IMR-90 (cell line): ENCODE data around the gene ABCA4. TPM values are rescaled to one million over a fixed set of nuclear protein-coding genes. Genes with fewer than 3 reads are reported as not detected.

ENCODE experiments used
- ATAC-seq: fragments of 200-7000 bp; cut with Tn5 transposase; 2 replicates; pipeline ENCODE4 v1.9.1; 2020; ENCODE audit warnings: low read depth, mild to moderate bottlenecking, moderate library complexity
- BruUV-seq: library from RNA; stranded (reverse); fragments of 400-500 nt; replicated peaks from 2 replicates; lab custom pipeline; 2021; lab: Mats Ljungman, UMichigan
- CTCF ChIA-PET: fragments of 300-600 bp; formaldehyde crosslinking; extraction: SDS; loops from one replicate; lab custom pipeline; 2021; ENCODE audit warnings: antibody characterized with exemption; lab: Yijun Ruan, JAX
- POLR2A ChIA-PET: fragments of 300-600 bp; sonication (Branson Sonifier 250); formaldehyde crosslinking; loops from one replicate; lab custom pipeline; 2022; ENCODE audit warnings: antibody characterized with exemption; ENCODE audit not compliant: unreplicated experiment; lab: Charles Lee
- DNase-seq: peaks from one replicate; pipeline ENCODE4 v3.0.0; 2013
- H2AFZ ChIP-seq: replicated peaks from 2 replicates; pipeline ENCODE3; 2013; ENCODE audit warnings: low read length, mild to moderate bottlenecking; ENCODE audit not compliant: poor library complexity
- H2AK5ac ChIP-seq: 2 replicates; pipeline ENCODE4 v1.6.1; 2013; ENCODE audit warnings: low read depth, low read length, inconsistent platforms
- H2AK9ac ChIP-seq: replicated peaks from 2 replicates; pipeline ENCODE3; 2013; ENCODE audit warnings: mild to moderate bottlenecking, low read depth, low read length, moderate library complexity; ENCODE audit not compliant: poor library complexity
- H2BK120ac ChIP-seq: 2 replicates; pipeline ENCODE4 v1.6.1; 2013; ENCODE audit warnings: low read depth, low read length, inconsistent platforms
- H2BK15ac ChIP-seq: 3 replicates; pipeline ENCODE4 v1.6.1; 2013; ENCODE audit warnings: low read depth, low read length, inconsistent platforms
- H2BK20ac ChIP-seq: 2 replicates; pipeline ENCODE4 v1.6.1; 2013; ENCODE audit warnings: low read depth, mild to moderate bottlenecking, inconsistent platforms, low read length, moderate library complexity
- H2BK5ac ChIP-seq: 2 replicates; pipeline ENCODE4 v1.6.1; 2013; ENCODE audit warnings: mild to moderate bottlenecking, low read depth, low read length, inconsistent platforms; ENCODE audit not compliant: poor library complexity, severe bottlenecking
- H3K14ac ChIP-seq: replicated peaks from 2 replicates; pipeline ENCODE4 v1.6.1; 2013; ENCODE audit warnings: low read depth, low read length, inconsistent platforms
- H3K18ac ChIP-seq: 2 replicates; pipeline ENCODE4 v1.6.1; 2013; ENCODE audit warnings: low read depth, low read length, control low read depth
- H3K23ac ChIP-seq: 2 replicates; pipeline ENCODE4 v1.6.1; 2013; ENCODE audit warnings: low read depth, low read length, inconsistent platforms
- H3K27ac ChIP-seq: 2 replicates; pipeline ENCODE4 v1.5.1; 2013; ENCODE audit warnings: mild to moderate bottlenecking, control low read depth, low read length; ENCODE audit not compliant: insufficient read depth
- H3K27me3 ChIP-seq: 2 replicates; pipeline ENCODE4 v1.6.1; 2013; ENCODE audit warnings: low read length; ENCODE audit not compliant: control insufficient read depth, insufficient read depth
- H3K36me3 ChIP-seq: 2 replicates; pipeline ENCODE4 v1.6.1; 2013; ENCODE audit warnings: low read length, mixed read lengths; ENCODE audit not compliant: control insufficient read depth, insufficient read depth
- H3K4ac ChIP-seq: 2 replicates; pipeline ENCODE4 v1.6.1; 2013; ENCODE audit warnings: low read depth, low read length, inconsistent platforms
- H3K4me1 ChIP-seq: 2 replicates; pipeline ENCODE4 v1.6.1; 2013; ENCODE audit warnings: low read length, mixed read lengths; ENCODE audit not compliant: control insufficient read depth, insufficient read depth
- H3K4me2 ChIP-seq: 2 replicates; pipeline ENCODE4 v1.6.1; 2013; ENCODE audit warnings: low read depth, mild to moderate bottlenecking, control low read depth, low read length, moderate library complexity
- H3K4me3 ChIP-seq: 2 replicates; pipeline ENCODE4 v1.5.1; 2013; ENCODE audit warnings: low read depth, mild to moderate bottlenecking, control low read depth, low read length, moderate library complexity; ENCODE audit not compliant: insufficient read depth
- H3K56ac ChIP-seq: 2 replicates; pipeline ENCODE4 v1.6.1; 2013; ENCODE audit warnings: low read length, inconsistent platforms; ENCODE audit not compliant: insufficient read depth; ENCODE audit errors: extremely low read depth
- H3K79me1 ChIP-seq, 2 experiments: 2 replicates each; pipeline ENCODE4 v1.6.1; 2013; ENCODE audit warnings: low read length in 2 of 2, inconsistent platforms in 1 of 2, low read depth in 1 of 2
- H3K9ac ChIP-seq: 2 replicates; pipeline ENCODE4 v1.6.1; 2013; ENCODE audit warnings: low read depth, low read length, control low read depth
- H3K9me1 ChIP-seq: 2 replicates; pipeline ENCODE4 v1.6.1; 2013; ENCODE audit warnings: low read length, inconsistent platforms; ENCODE audit not compliant: insufficient read depth
- H3K9me3 ChIP-seq: 2 replicates; pipeline ENCODE4 v1.6.1; 2013; ENCODE audit warnings: low read length; ENCODE audit not compliant: control insufficient read depth, insufficient read depth
- H4K20me1 ChIP-seq: 2 replicates; pipeline ENCODE4 v1.6.1; 2013; ENCODE audit warnings: low read length, inconsistent platforms; ENCODE audit not compliant: insufficient read depth
- H4K5ac ChIP-seq: 2 replicates; pipeline ENCODE4 v1.6.1; 2013; ENCODE audit warnings: mild to moderate bottlenecking, low read depth, low read length, control low read depth
- H4K8ac ChIP-seq, 2 experiments: 2 replicates each; pipeline ENCODE4 v1.6.1; 2013; ENCODE audit warnings: low read depth in 2 of 2, low read length in 2 of 2, control low read depth in 1 of 2, inconsistent platforms in 1 of 2
- H4K91ac ChIP-seq: 2 replicates; pipeline ENCODE4 v1.6.1; 2013; ENCODE audit warnings: low read depth, low read length, inconsistent platforms; ENCODE audit not compliant: insufficient read depth
- BHLHE40 ChIP-seq: fragments of 150-350 bp; IDR thresholded peaks from 2 replicates; pipeline ENCODE4 v1.6.1; 2016; ENCODE audit warnings: mild to moderate bottlenecking, low read depth, low read length
- CEBPB ChIP-seq: IDR thresholded peaks from 2 replicates; pipeline ENCODE4 v1.6.1; 2012; ENCODE audit warnings: low read depth, low read length, improper control_type of control experiment
- CHD1 ChIP-seq: IDR thresholded peaks from 2 replicates; pipeline ENCODE4 v1.6.1; 2012; ENCODE audit warnings: low read depth, low read length, improper control_type of control experiment
- FOS ChIP-seq: fragments of 150-350 bp; IDR thresholded peaks from 2 replicates; pipeline ENCODE4 v1.6.1; 2016; ENCODE audit warnings: low read depth, low read length
- MAFK ChIP-seq: IDR thresholded peaks from 2 replicates; pipeline ENCODE4 v1.6.1; 2012; ENCODE audit warnings: low read depth, low read length, improper control_type of control experiment
- MAZ ChIP-seq: IDR thresholded peaks from 2 replicates; pipeline ENCODE4 v1.6.1; 2012; ENCODE audit warnings: low read depth, mild to moderate bottlenecking, low read length, improper control_type of control experiment, moderate library complexity, borderline replicate concordance
- MXI1 ChIP-seq: IDR thresholded peaks from 2 replicates; pipeline ENCODE4 v1.6.1; 2012; ENCODE audit warnings: low read depth, mild to moderate bottlenecking, low read length, moderate library complexity, borderline replicate concordance
- NFE2L2 ChIP-seq: fragments of 150-350 bp; IDR thresholded peaks from 2 replicates; pipeline ENCODE4 v1.6.1; 2016; ENCODE audit warnings: low read depth, mild to moderate bottlenecking, low read length
- POLR2A ChIP-seq: IDR thresholded peaks from 2 replicates; pipeline ENCODE4 v1.6.1; 2012; ENCODE audit warnings: mild to moderate bottlenecking, low read depth, low read length
- RAD21 ChIP-seq: IDR thresholded peaks from 2 replicates; pipeline ENCODE4 v1.6.1; 2012; ENCODE audit warnings: low read length, improper control_type of control experiment
- RCOR1 ChIP-seq: IDR thresholded peaks from 2 replicates; pipeline ENCODE4 v1.6.1; 2012; ENCODE audit warnings: mild to moderate bottlenecking, low read length, improper control_type of control experiment; ENCODE audit not compliant: insufficient replicate concordance
- RFX5 ChIP-seq: IDR thresholded peaks from 2 replicates; pipeline ENCODE4 v1.8.0; 2012; ENCODE audit warnings: low read depth, mild to moderate bottlenecking, low read length, moderate library complexity
- SMC3 ChIP-seq: fragments of 150-350 bp; IDR thresholded peaks from 2 replicates; pipeline ENCODE4 v1.6.1; 2016; ENCODE audit warnings: low read depth, mild to moderate bottlenecking, antibody characterized with exemption, low read length, moderate library complexity
- WGBS, 2 experiments: methylation state at CpG; one replicate each; pipeline versions ENCODE4 v1.1.5 to v1.1.7; 2013; ENCODE audit warnings: missing lambda C conversion rate in 2 of 2; ENCODE audit not compliant: insufficient read length in 1 of 2; ENCODE audit errors: extremely low coverage in 2 of 2; 5-methylcytosine and 5-hydroxymethylcytosine counted together
- dilution Hi-C: fragments of 300-500 bp; cut with HindIII; formaldehyde crosslinking; loops from one replicate; pipeline ENCODE4 v1.14.3; 2018; ENCODE audit warnings: low sequenced_read_pairs; ENCODE audit not compliant: unreplicated experiment
- in situ Hi-C: fragments of 300-500 bp; cut with MboI; formaldehyde crosslinking; loops from 3 replicates; pipeline ENCODE4 v1.14.3; 2019; ENCODE audit warnings: low sequenced_read_pairs, inconsistent platforms, mixed read lengths
- intact Hi-C: fragments of 100-400 bp; cut with micrococcal nuclease; formaldehyde crosslinking; loops from 2 replicates; pipeline ENCODE4 v1.10.0; 2022
- polyA plus RNA-seq, 3 experiments: library from polyadenylated mRNA; depleted of rRNA; stranded (reverse); fragments of >200 nt; gene quantifications; 2 replicates each; pipeline ENCODE4 v1.2.3, GENCODE V29; 2012; ENCODE audit warnings: low replicate concordance in 1 of 3
- total RNA-seq: library from RNA; depleted of rRNA; stranded (reverse); fragments of >200 nt; gene quantifications from 2 replicates; pipeline ENCODE4 v1.2.3, GENCODE V29; 2012
- TF ChIP-seq, protein P1 (sequence below): fragments of 150-350 bp; IDR thresholded peaks from 2 replicates; pipeline ENCODE4 v1.6.1; 2017; ENCODE audit warnings: mild to moderate bottlenecking, antibody characterized with exemption, low read length, low read depth
- TF ChIP-seq, protein P2 (sequence below): conservative IDR thresholded peaks from 2 replicates; pipeline ENCODE4 v1.5.1; 2012; ENCODE audit warnings: mild to moderate bottlenecking, low read depth, low read length, improper control_type of control experiment

ABCA4 gene
- total and polyA plus RNA-seq, 2 of the 4 experiments (the other 2 are of a cell fraction), result under 0.01 to 0.36 TPM

DNA sequence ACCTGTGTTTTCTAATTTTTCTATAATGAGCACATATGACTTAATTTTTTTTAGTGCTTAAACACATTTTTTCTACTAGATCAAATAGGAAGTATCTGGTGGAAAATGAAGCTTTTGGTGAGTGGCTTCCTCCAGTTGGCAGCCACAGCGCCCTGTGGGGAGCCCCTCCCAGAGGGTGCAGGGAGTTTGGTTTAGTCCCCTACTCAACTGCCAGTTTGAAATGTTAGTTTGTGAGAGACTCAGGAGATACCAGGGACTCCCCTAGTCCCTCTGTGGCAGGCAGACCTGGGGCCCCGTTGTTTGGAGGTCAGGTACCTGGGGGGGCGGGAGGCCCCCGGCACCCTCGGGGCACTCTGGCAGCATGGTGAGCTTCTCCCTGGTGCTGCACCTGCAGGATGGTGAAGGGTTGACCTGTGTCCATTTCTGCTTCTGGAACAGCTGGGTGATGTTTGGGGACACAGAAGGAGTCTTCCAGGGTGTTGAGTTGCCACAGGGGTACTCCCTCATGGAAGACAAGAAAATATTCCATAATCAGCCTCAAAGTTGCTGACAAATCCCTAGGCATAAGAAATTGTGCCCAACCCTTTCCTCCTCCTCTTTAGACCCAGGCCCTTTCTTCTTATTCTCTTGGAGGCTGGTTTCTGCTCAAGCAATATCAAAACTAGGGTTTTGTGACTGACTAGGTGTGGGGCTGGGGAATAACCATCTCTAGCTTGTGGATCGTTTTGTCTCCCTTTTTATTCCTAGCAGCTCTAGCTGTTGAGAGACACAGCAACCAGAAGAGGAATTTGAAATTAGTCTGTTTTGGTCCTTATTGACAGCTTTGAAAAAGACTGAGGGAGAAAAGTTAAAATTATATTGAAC, 91.6 kb downstream of the ABCA4 start:
- BruUV-seq, result no TSS peak
- H3K9me3 ChIP-seq, result no peaks in the 10 kb centered on the region
- H4K8ac ChIP-seq, result no peak overlapping the region
- CTCF ChIA-PET, result interaction anchor here (0.6 to 1.3 kb wide), 2 partner anchors 33 to 672 kb away, joined by 3 read pairs; no protein-coding TSS in a partner anchor
- no peak overlapping the region for H3K18ac ChIP-seq
- H3K14ac ChIP-seq, result no peak overlapping the region
- H3K9ac ChIP-seq, result no peak overlapping the region
- WGBS, 2 experiments, result no CpG with 5 or more reads among the region's 6 CpGs
- H2BK5ac ChIP-seq, result no peak overlapping the region
- no peak overlapping the region for H2BK15ac ChIP-seq
- H2AFZ ChIP-seq, result no peak overlapping the region
- no peaks in the 10 kb centered on the region for H3K79me1 ChIP-seq
- H2BK120ac ChIP-seq, result no peak overlapping the region
- dilution Hi-C loops, result no loop called here
- H3K4ac ChIP-seq, result no peak overlapping the region
- no peak overlapping the region for H3K23ac ChIP-seq
- peaks cover 6% of the 10 kb centered on the region; the same call in 1 of the 2 replicates for H3K4me1 ChIP-seq
- H3K9me1 ChIP-seq, result no peaks in the 10 kb centered on the region
- intact Hi-C loops, result loop anchor here (10.0 kb wide), 1 partner anchor 775 kb away; no protein-coding TSS in a partner anchor
- no peak for ATAC-seq
- no peak overlapping the region for H3K4me2 ChIP-seq
- H3K4me3 ChIP-seq, result no peak overlapping the region
- no peaks in the 10 kb centered on the region for H3K36me3 ChIP-seq
- no peak overlapping the region for H4K5ac ChIP-seq
- no peak overlapping the region for H3K27ac ChIP-seq
- TF ChIP-seq CHD1 (no peak), RCOR1 (no peak), NFE2L2 (no peak), POLR2A (no peak), SMC3 (no peak), FOS (no peak), BHLHE40 (no peak), MAZ (no peak), RFX5 (no peak), RAD21 (no peak), MAFK (no peak), CEBPB (no peak), MXI1 (no peak)
- TF ChIP-seq, protein P1, sequence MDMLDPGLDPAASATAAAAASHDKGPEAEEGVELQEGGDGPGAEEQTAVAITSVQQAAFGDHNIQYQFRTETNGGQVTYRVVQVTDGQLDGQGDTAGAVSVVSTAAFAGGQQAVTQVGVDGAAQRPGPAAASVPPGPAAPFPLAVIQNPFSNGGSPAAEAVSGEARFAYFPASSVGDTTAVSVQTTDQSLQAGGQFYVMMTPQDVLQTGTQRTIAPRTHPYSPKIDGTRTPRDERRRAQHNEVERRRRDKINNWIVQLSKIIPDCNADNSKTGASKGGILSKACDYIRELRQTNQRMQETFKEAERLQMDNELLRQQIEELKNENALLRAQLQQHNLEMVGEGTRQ, result no peak
- TF ChIP-seq, protein P2, sequence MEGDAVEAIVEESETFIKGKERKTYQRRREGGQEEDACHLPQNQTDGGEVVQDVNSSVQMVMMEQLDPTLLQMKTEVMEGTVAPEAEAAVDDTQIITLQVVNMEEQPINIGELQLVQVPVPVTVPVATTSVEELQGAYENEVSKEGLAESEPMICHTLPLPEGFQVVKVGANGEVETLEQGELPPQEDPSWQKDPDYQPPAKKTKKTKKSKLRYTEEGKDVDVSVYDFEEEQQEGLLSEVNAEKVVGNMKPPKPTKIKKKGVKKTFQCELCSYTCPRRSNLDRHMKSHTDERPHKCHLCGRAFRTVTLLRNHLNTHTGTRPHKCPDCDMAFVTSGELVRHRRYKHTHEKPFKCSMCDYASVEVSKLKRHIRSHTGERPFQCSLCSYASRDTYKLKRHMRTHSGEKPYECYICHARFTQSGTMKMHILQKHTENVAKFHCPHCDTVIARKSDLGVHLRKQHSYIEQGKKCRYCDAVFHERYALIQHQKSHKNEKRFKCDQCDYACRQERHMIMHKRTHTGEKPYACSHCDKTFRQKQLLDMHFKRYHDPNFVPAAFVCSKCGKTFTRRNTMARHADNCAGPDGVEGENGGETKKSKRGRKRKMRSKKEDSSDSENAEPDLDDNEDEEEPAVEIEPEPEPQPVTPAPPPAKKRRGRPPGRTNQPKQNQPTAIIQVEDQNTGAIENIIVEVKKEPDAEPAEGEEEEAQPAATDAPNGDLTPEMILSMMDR, result no peak
- no peaks in the 10 kb centered on the region for H4K20me1 ChIP-seq
- no peaks in the 10 kb centered on the region for H3K27me3 ChIP-seq
- H3K56ac ChIP-seq, result no peak overlapping the region
- POLR2A ChIA-PET, result no interaction called here
- no peak overlapping the region for H2BK20ac ChIP-seq
- no peak for DNase-seq
- H4K91ac ChIP-seq, result no peak overlapping the region
- no peak overlapping the region for H2AK5ac ChIP-seq
- H2AK9ac ChIP-seq, result no peak overlapping the region
- in situ Hi-C loops, result loop anchor here (10.0 to 25.0 kb wide), 2 partner anchors 305 to 433 kb away; no protein-coding TSS in a partner anchor
